Thoracic aorta (tissue), 2 donors: ENCODE data around the gene TMSB4Y. TPM values are rescaled to one million over a fixed set of nuclear protein-coding genes. Genes with fewer than 3 reads are reported as not detected.

Experiments used
- ATAC-seq: fragments of 150-250 bp; one replicate; pipeline ENCODE4 v1.8.0; 2017; ENCODE audit warnings: low read depth; ENCODE audit not compliant: insufficient number of reproducible peaks, low FRiP score
- DNase-seq: peaks from one replicate; pipeline ENCODE4 v3.0.0-alpha.2; 2020; ENCODE audit warnings: low spot score
- H3K27ac ChIP-seq, 2 donors: fragments of 200-600 bp; sonication (generic); 1 replicate in 1 of 2; 2 replicates in 1 of 2; pipeline ENCODE4 v1.5.1; 2016; ENCODE audit warnings: mild to moderate bottlenecking in 2 of 2, moderate library complexity in 2 of 2
- H3K27me3 ChIP-seq: fragments of 200-600 bp; sonication (generic); replicated peaks from 2 replicates; pipeline ENCODE4 v1.6.0; 2016; ENCODE audit warnings: mild to moderate bottlenecking; ENCODE audit not compliant: insufficient read depth
- H3K36me3 ChIP-seq: fragments of 200-600 bp; sonication (generic); one replicate; pipeline ENCODE4 v1.5.1; 2016
- H3K4me1 ChIP-seq, 2 donors: fragments of 200-600 bp; sonication (generic); 1 replicate in 1 of 2; 2 replicates in 1 of 2; pipeline versions ENCODE4 v1.5.1 to v1.6.0; 2016; ENCODE audit warnings: low read depth in 2 of 2, mild to moderate bottlenecking in 1 of 2; ENCODE audit not compliant: control insufficient read depth in 1 of 2
- H3K4me3 ChIP-seq: fragments of 200-600 bp; sonication (generic); 2 replicates; pipeline ENCODE4 v1.5.1; 2016; ENCODE audit warnings: mild to moderate bottlenecking
- H3K9me3 ChIP-seq: fragments of 200-600 bp; sonication (generic); 2 replicates; pipeline ENCODE4 v1.5.1; 2016
- CTCF ChIP-seq: fragments of 200-600 bp; sonication (generic); IDR thresholded peaks from one replicate; pipeline ENCODE4 v1.5.1; 2019; ENCODE audit warnings: antibody characterized with exemption
- total RNA-seq, 2 donors: library from RNA; depleted of rRNA; stranded (reverse); fragments of >200 nt; gene quantifications; one replicate each; pipeline versions ENCODE4 v1.1.0 to v1.2.3, GENCODE V29; 2016

Gene TMSB4Y
- total RNA-seq, 2 donors from 2014 or later, result 2.5 to 2.6 TPM

- H3K9me3 ChIP-seq, result no peaks in the 10 kb centered on the region
- no peaks in the 10 kb centered on the region for H3K36me3 ChIP-seq
- ATAC-seq (no peak), DNase-seq (no peak)
- no peak for TF ChIP-seq CTCF
- H3K4me1 ChIP-seq, result peaks cover 0 to 6% of the 10 kb centered on the region in 2 donors
- H3K4me3 ChIP-seq, result peak overlapping the region; percentile 70
- H3K27ac ChIP-seq, result no peak overlapping the region
- H3K27me3 ChIP-seq, result no peaks in the 10 kb centered on the region
These were observed 47.8 kb downstream of the TMSB4Y start for GRCh38 chrY:13751289-13752071.

GRCh38 chrY:13754661-13755060 is 51.0 kb downstream of the TMSB4Y start:
- no peak for TF ChIP-seq CTCF
- Histone ChIP-seq H3K4me3 (no peak overlapping the region), H3K4me1 (peaks cover 0 to 6% of the 10 kb centered on the region in 2 donors), H3K27me3 (no peaks in the 10 kb centered on the region), H3K27ac (no peak overlapping the region), H3K9me3 (no peaks in the 10 kb centered on the region), H3K36me3 (no peaks in the 10 kb centered on the region)
- DNase-seq (no peak), ATAC-seq (no peak)

Other genes starting within 250 kb of the TMSB4Y start
- gene UTY, start 223.9 kb upstream of the TMSB4Y start, total RNA-seq, result 10 to 100 TPM; 20.3 to 58.1 TPM